ENCODE measurements around the gene PIGK. TPM values are rescaled to one million over a fixed set of nuclear protein-coding genes. Genes with fewer than 3 reads are reported as not detected.

PIGK gene
- polyA plus RNA-seq, 1 donor (not counting 4 experiments of a cell fraction or from before 2014, with no cell fraction given) = 29.4 TPM

GRCh38 chr1:77156214-77156613 lies 63.0 kb downstream of the PIGK start:
- Histone ChIP-seq H3K27ac (ENCODE audit: control insufficient read depth, insufficient read depth, low read length) (no peak overlapping the region), H3K4me1 (ENCODE audit: control insufficient read depth, extremely low read depth, insufficient read depth, low read length) (no peaks in the 10 kb centered on the region), H3K9me1 (ENCODE audit: control insufficient read depth, extremely low read depth, insufficient read depth, low read length) (no peaks in the 10 kb centered on the region), H3K79me2 (ENCODE audit: control insufficient read depth, insufficient read depth, low read length) (no peaks in the 10 kb centered on the region), H2AFZ (ENCODE audit: control insufficient read depth, low read length) (no peak overlapping the region), H3K9ac (ENCODE audit: control insufficient read depth, extremely low read depth, insufficient read depth, low read length) (no peak overlapping the region), H3K9me3 (ENCODE audit: control insufficient read depth, low read depth, low read length) (no peaks in the 10 kb centered on the region), H3K27me3 (ENCODE audit: control insufficient read depth, extremely low read depth, insufficient read depth, low read length) (no peaks in the 10 kb centered on the region), H3K36me3 (ENCODE audit: control insufficient read depth in 2 of 2, extremely low read depth in 1 of 2, insufficient read depth in 2 of 2, low read length in 2 of 2) (no peaks in the 10 kb centered on the region), H3K4me3 (ENCODE audit: control insufficient read depth in 2 of 3, extremely low read depth in 1 of 3, insufficient read depth in 2 of 3, low read depth in 1 of 3, low read length in 3 of 3) (no peak overlapping the region), H4K20me1 (ENCODE audit: control insufficient read depth, extremely low read depth, insufficient read depth, low read length) (no peaks in the 10 kb centered on the region), H3K4me2 (ENCODE audit: control insufficient read depth, extremely low read depth, insufficient read depth, low read depth, low read length) (no peak overlapping the region)
- DNase-seq (ENCODE audit: low read depth, low spot score) (no peak), FAIRE-seq (no peak)
- no peak for TF ChIP-seq CTCF (optimal IDR thresholded peaks at IDR 0.05 in 1 of 3, IDR thresholded peaks at IDR 0.05 in 1 of 3, conservative IDR thresholded peaks at IDR 0.05 in 1 of 3; ENCODE audit: extremely low read depth in 1 of 3, insufficient read depth in 2 of 3, low read length in 3 of 3)
- no peak for TF ChIP-seq EZH2 (IDR thresholded peaks at IDR 0.05; ENCODE audit: low read length)
- dilution Hi-C loops (cut with MboI; ENCODE audit: extremely low pct_ligation_motif_present, low sequenced_read_pairs) = no loop called here

- Histone ChIP-seq H3K36me3 (ENCODE audit: control insufficient read depth in 2 of 2, extremely low read depth in 1 of 2, insufficient read depth in 2 of 2, low read length in 2 of 2) (no peaks in the 10 kb centered on the region), H3K9me3 (ENCODE audit: control insufficient read depth, low read depth, low read length) (no peaks in the 10 kb centered on the region), H2AFZ (ENCODE audit: control insufficient read depth, low read length) (no peak overlapping the region), H3K4me1 (ENCODE audit: control insufficient read depth, extremely low read depth, insufficient read depth, low read length) (peaks cover 4% of the 10 kb centered on the region), H3K79me2 (ENCODE audit: control insufficient read depth, insufficient read depth, low read length) (no peaks in the 10 kb centered on the region), H3K9me1 (ENCODE audit: control insufficient read depth, extremely low read depth, insufficient read depth, low read length) (no peaks in the 10 kb centered on the region), H3K4me2 (ENCODE audit: control insufficient read depth, extremely low read depth, insufficient read depth, low read depth, low read length) (no peak overlapping the region), H3K27ac (ENCODE audit: control insufficient read depth, insufficient read depth, low read length) (no peak overlapping the region), H3K27me3 (ENCODE audit: control insufficient read depth, extremely low read depth, insufficient read depth, low read length) (no peaks in the 10 kb centered on the region), H3K9ac (ENCODE audit: control insufficient read depth, extremely low read depth, insufficient read depth, low read length) (no peak overlapping the region), H4K20me1 (ENCODE audit: control insufficient read depth, extremely low read depth, insufficient read depth, low read length) (no peaks in the 10 kb centered on the region), H3K4me3 (ENCODE audit: control insufficient read depth in 2 of 3, extremely low read depth in 1 of 3, insufficient read depth in 2 of 3, low read depth in 1 of 3, low read length in 3 of 3) (no peak overlapping the region)
- TF ChIP-seq EZH2 (IDR thresholded peaks at IDR 0.05; ENCODE audit: low read length) (no peak), CTCF (optimal IDR thresholded peaks at IDR 0.05 in 1 of 3, IDR thresholded peaks at IDR 0.05 in 1 of 3, conservative IDR thresholded peaks at IDR 0.05 in 1 of 3; ENCODE audit: extremely low read depth in 1 of 3, insufficient read depth in 2 of 3, low read length in 3 of 3) (no peak)
- no peak for FAIRE-seq
- dilution Hi-C loops (cut with MboI; ENCODE audit: extremely low pct_ligation_motif_present, low sequenced_read_pairs) = no loop called here
- no peak for DNase-seq (ENCODE audit: low read depth, low spot score)
Measured at GRCh38 chr1:77146270-77146669, 73.0 kb downstream of the PIGK start.

All from keratinocyte (primary cell).